SKM-1 treated with dmso at 0.1 percent for 144 hours (cell line): ENCODE results near the gene RPH3AL.
"Not testable (repeated sequence)": the region's sequence is repeated elsewhere in the genome, so short reads cannot be mapped to it uniquely, and the experiment has no call there.

Source experiments
- DNase-seq: peaks from one replicate; lab custom pipeline; 2025; ENCODE audit not compliant: unreplicated experiment; lab: John Stamatoyannopoulos, UW

RPH3AL gene

GRCh38 chr17:379531-380465 is 27.2 kb upstream of the RPH3AL start:
- no peak for DNase-seq

GRCh38 chr17:378068-378467 is 25.5 kb upstream of the RPH3AL start:
- no peak for DNase-seq

GRCh38 chr17:376936-377863 is 24.6 kb upstream of the RPH3AL start:
- no peak for DNase-seq

GRCh38 chr17:373613-374230 is 21.1 kb upstream of the RPH3AL start:
- DNase-seq, result no peak

GRCh38 chr17:372157-373152 is 19.8 kb upstream of the RPH3AL start:
- no peak for DNase-seq

GRCh38 chr17:371583-371982 is 19.0 kb upstream of the RPH3AL start:
- no peak for DNase-seq

- not testable (repeated sequence) for DNase-seq
Measured at GRCh38 chr17:367656-368055, 15.0 kb upstream of the RPH3AL start.

GRCh38 chr17:366657-367615 is 14.3 kb upstream of the RPH3AL start:
- DNase-seq, result not testable (repeated sequence)

GRCh38 chr17:364766-365165 is 12.2 kb upstream of the RPH3AL start:
- no peak for DNase-seq

- DNase-seq, result no peak
Measured at GRCh38 chr17:364308-364707, 11.7 kb upstream of the RPH3AL start.

- DNase-seq, result no peak
Measured at GRCh38 chr17:362721-363120, 10.1 kb upstream of the RPH3AL start.

- DNase-seq, result no peak
Measured at GRCh38 chr17:360092-360750, 7.6 kb upstream of the RPH3AL start.

- DNase-seq, result no peak
Measured at GRCh38 chr17:358491-359151, 6.0 kb upstream of the RPH3AL start.

- DNase-seq, result no peak
Measured at GRCh38 chr17:357644-358043, 5.0 kb upstream of the RPH3AL start.

GRCh38 chr17:356671-357434 is 4.2 kb upstream of the RPH3AL start:
- no peak for DNase-seq

GRCh38 chr17:354651-355556 is 2.3 kb upstream of the RPH3AL start:
- DNase-seq, result no peak
